HG03064 (cell line): Measurements from ENCODE around the gene RUNX1.

Experiments used
- ATAC-seq: cut with Tn5 transposase; IDR thresholded peaks from one replicate; pipeline ENCODE4 v1.9.1; 2021; ENCODE audit warnings: low read depth; ENCODE audit not compliant: unreplicated experiment

The RUNX1 gene

DNA sequence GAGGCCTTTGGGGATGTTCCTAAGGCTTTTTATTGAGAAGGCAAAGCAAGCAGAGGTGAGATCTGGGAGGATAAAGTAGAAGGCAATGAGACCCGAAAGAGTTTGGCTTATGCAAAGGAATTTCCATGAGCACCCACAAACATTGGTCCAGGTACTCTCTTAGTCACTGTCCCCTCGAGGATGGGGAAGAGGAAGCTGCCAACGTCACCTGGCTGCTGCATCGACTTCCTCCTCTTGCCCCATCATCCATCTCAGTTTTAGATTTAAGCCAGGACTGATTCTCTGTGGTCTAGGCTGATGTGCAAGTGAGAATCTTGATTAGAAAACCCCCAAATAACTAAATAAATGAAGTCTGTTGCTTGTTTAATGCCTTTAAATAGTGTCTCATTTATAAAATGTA, 28.7 kb downstream of the RUNX1 start:
- ATAC-seq, result no peak

DNA sequence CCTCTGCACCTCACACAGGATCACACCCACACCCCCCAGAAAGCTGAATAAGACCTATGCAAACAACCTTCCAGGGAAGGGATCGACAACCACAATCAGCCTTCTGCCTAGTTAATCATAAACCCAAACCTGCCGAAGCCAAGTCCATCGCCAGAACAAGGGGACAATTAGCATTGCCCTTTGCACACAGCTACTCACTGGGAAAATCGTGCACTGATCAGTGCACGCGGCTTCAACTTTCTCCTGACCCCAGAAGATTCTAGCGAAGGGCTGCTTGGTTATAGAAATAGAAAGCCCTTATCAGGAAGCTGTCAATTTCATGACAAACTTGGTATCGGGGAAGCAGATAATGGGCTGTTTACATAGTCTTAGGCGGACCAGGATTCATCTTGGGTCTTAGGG, 29.5 kb downstream of the RUNX1 start:
- no peak for ATAC-seq

DNA sequence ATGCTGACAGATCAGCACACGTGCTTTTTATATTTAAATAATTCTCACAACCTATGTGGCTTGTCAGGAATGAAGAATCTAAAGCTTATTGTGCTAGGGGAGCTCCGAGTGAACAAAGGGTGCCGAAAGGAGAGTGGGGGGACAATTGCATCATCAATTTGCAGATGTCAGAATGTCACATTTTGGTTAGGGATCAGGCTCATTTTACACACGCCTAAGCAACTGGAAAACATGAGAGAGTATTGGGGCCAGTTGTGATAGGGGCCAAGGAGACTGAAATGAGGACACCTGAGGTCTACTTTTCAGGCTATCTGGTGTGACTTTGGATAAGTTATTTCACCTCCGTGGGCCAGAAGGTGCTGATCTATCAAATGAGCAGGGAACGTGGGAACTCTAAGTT, 31.8 kb downstream of the RUNX1 start:
- no peak for ATAC-seq

DNA sequence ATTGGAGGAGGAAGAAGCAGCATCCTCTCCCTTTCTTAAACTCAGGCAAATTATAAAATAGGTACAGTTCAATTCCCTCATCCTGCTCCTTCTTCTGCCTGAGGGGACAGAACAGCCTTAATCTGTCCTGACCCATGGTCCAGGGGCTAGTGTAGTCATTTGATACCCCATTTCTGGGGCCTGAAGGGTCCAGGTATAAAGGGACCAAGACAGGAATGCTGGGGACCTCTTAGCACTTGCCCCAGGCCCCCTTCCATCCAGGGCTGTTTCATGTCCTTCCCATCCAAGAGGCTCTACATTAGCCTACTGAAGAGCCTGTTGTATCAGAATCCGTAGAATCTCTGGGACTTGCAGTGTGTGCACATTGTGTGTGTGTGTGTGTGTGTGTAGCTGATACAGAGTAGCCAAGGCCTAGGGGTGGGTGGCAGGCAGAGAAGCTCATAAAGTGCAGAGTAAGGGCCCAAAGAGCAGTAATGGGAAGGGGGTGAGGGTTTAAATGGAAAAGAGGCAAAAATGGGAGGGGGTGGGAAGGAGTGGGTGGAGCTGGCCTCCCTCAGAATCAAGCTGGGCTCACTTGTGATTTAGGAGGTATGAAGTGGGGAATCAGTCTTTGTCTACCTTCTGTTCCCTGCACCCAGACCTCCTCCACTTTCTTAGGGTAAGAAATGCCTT, 32.4 kb downstream of the RUNX1 start:
- no peak for ATAC-seq

- no peak for ATAC-seq
Observed at GRCh38 chr21:35016071-35016470, 33.0 kb downstream of the RUNX1 start.

GRCh38 chr21:35015435-35016024, 33.6 kb downstream of the RUNX1 start:
- no peak for ATAC-seq

GRCh38 chr21:35014302-35015041, 34.6 kb downstream of the RUNX1 start:
- no peak for ATAC-seq

DNA sequence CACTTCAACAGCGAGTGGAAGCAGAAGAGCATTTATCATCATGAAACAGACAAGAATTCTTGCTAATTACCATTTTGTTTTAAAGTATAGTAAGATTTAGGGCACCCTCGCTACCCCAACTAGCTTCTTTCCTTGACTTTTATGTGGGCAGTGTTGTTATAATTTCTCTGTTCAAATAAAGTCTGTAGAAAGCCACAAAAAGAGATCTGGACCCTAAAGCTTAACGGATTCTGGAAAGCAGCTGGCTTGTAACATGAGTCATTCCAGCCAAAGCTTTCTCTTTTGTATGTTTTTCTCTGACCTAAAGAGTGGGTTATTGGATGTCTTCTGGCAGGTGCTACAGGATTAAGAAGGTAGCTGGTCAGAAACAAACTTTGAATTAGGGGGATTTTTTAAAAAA, 37.4 kb downstream of the RUNX1 start:
- no peak for ATAC-seq

- no peak for ATAC-seq
Observed at GRCh38 chr21:35010447-35010846, 38.7 kb downstream of the RUNX1 start.

GRCh38 chr21:35007348-35007747, 41.8 kb downstream of the RUNX1 start:
- no peak for ATAC-seq

DNA sequence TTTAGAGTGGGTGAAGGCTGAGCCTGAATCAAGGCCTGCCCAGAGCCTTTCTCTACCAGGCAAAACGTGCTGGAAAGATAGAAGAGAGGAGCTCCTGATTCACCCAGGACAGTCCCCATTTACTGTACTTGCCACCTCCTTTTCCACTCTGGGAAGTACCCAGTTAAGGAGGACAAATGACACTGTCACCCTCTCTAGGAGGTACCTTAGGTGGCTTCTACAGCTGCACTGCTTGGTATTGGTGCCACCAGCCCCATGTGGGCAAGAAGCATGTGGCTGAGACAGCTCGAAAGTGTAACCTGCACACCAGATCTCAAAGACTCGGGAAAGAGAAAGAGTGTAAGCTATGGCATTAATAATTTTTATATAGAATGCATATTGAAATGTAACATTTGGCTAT, 42.3 kb downstream of the RUNX1 start:
- ATAC-seq, result no peak

- no peak for ATAC-seq
Observed at GRCh38 chr21:35006248-35006647, 42.9 kb downstream of the RUNX1 start.

DNA sequence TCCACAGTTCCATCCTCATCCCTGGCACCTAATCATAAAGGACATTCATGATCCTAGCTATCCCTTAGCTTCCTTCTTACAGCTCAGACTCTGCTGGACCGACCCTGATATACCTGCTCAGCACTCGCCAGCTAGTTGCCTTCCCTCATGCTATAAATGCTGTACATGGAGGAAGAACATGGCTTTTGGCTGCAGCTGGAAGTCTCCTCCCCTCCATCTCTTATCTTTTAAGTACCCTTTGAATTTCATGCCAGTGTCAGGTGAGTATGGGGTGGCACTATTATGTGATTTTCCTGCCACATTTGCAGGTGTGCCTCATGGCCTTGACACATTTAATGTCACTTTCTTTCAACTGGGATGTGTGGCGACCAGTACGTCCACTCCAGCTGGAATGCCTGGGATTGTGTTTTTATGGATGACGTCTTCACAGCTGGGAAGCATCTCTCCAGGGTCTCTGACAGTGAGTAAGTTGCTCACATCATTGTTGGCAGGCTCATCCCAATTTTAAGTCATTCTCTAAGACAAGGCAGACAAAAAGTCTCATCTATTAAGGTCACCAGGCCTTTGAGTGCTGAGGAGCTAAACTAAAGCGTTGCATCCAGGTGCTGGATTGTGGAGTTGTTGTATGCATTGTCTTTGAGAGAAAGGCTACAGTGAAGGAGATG, 43.4 kb downstream of the RUNX1 start:
- no peak for ATAC-seq

GRCh38 chr21:35005077-35005476, 44.0 kb downstream of the RUNX1 start:
- no peak for ATAC-seq

DNA sequence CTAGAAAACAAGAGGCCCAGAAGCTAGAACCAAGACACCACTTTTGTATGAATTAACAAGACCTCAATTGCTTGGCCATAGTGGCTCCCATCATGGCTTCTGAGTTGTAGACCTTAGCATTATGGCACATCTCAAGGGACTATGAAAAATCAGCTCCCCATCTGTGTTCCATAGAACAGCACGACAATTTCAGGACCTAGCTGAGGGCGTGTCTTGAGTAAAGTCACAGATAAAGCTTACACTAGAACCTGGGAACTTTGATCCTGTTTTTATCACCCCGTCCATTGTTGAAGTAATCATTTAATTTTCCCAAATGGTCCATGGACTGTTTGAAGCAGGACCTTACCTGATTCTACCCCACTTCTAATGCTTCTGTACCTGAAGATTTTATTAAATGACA, 44.8 kb downstream of the RUNX1 start:
- ATAC-seq, result no peak

DNA sequence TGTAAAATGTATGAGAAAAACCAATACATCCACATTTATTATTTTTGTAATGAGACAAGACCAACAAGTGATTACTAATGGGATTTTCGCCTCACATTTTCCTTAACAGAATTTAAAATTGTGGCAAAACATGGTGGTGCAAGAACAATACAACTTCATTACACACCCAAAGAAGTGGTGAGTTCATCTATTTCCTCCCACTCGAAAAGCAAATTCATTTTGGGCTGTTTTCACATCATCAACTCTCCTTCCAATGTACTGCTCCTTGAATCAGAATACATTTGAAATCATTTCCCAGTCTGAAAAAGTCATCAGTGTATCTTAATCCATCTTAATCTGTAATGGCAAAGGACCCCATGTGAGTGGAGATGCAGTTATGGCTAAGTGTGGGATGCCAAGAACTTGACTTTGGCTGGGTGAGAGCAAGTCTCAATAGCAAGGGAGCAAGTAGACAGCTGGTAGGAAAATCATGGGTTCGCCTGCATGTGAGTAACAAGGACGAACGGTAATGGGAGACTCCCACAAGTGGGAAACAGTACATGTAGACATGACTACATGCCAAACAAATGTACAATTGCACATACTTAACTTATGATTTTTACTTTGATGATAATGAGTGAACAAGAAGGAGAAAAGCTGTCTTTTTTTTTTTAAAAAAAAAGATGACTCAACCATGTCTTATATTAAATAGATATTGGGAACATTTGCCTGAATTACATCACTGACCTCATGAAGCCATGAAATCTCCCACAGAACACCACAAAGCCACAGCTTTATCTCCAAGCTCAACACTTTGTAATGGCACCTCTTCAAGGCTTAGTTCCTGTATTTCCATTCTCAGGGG, 46.0 kb downstream of the RUNX1 start:
- no peak for ATAC-seq

DNA sequence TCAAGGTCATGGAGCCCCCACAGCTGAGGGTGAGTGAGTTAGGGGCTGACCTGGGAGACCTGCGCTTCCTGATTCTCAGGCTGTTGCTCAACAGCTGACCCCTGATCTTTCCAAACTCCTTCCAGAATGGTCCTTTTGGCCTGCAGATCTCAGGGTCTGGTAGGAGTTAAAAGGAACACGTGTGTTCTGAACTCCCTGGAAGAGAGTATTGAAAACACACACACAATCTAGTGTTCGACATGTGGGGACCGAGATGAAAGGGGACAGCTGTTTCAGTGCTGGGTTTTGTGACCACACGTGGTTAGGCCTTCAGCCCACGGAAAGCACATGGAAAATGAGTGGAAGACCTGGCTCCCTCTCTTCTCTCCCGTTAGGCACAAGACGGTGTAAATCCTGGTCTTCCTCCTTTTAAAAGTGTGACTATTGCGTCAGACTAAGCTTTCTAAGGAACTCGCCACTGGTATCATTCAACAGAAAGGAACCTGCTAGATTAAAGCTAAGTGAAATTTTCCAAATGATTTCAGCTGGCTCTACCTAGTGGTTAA, 49.6 kb downstream of the RUNX1 start:
- ATAC-seq, result no peak

GRCh38 chr21:34998176-34998575, 50.9 kb downstream of the RUNX1 start:
- ATAC-seq, result no peak

DNA sequence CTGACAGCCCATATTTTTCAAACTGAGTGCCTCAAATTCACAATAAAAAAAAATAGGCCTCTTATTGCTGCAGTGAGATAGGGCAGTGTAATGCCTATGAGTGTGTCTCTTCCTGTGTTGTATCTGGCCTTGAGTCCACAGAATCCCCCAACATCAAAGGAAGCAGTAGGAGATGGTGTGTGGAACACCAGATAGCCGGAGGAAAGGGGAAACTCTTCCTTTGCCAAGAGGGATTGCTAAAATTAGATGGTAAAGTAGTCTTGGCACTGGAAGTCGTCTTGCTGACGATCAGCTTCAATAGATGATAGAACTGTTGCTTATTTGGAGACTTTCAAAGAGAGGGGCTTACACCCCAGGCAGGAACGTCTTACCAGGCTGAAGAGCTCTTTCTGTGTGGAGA, 51.8 kb downstream of the RUNX1 start:
- ATAC-seq, result no peak
